ENCODE results near the gene ATG14.

Gene ATG14

DNA sequence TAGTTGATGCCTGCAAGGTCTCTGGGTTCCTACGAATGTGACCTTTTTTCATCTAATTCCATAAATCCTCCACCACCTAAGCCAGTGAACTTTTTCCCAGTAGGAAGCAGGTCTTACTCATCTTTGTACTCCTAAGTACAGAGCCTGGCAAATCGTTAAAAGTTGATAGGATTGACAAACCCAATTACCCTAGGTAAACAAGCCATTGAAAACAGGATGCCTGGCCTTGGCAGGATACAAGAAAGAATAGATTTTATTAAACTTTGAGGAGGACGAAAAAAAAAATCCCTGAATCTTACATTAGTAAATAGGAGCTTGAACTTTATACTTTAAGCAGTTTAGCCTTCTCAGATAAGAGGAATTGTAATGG lies 23.2 kb upstream of the ATG14 start:
- TF ChIP-seq, protein P1, sequence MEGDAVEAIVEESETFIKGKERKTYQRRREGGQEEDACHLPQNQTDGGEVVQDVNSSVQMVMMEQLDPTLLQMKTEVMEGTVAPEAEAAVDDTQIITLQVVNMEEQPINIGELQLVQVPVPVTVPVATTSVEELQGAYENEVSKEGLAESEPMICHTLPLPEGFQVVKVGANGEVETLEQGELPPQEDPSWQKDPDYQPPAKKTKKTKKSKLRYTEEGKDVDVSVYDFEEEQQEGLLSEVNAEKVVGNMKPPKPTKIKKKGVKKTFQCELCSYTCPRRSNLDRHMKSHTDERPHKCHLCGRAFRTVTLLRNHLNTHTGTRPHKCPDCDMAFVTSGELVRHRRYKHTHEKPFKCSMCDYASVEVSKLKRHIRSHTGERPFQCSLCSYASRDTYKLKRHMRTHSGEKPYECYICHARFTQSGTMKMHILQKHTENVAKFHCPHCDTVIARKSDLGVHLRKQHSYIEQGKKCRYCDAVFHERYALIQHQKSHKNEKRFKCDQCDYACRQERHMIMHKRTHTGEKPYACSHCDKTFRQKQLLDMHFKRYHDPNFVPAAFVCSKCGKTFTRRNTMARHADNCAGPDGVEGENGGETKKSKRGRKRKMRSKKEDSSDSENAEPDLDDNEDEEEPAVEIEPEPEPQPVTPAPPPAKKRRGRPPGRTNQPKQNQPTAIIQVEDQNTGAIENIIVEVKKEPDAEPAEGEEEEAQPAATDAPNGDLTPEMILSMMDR (conservative IDR thresholded peaks at IDR 0.05; ENCODE audit: control insufficient read depth, insufficient read depth, low read depth, low read length) = no peak
- DNase-seq (ENCODE audit: low read depth) = no peak
- H3K4me3 ChIP-seq (ENCODE audit: control insufficient read depth, low read depth, low read length) = no peak overlapping the region

DNA sequence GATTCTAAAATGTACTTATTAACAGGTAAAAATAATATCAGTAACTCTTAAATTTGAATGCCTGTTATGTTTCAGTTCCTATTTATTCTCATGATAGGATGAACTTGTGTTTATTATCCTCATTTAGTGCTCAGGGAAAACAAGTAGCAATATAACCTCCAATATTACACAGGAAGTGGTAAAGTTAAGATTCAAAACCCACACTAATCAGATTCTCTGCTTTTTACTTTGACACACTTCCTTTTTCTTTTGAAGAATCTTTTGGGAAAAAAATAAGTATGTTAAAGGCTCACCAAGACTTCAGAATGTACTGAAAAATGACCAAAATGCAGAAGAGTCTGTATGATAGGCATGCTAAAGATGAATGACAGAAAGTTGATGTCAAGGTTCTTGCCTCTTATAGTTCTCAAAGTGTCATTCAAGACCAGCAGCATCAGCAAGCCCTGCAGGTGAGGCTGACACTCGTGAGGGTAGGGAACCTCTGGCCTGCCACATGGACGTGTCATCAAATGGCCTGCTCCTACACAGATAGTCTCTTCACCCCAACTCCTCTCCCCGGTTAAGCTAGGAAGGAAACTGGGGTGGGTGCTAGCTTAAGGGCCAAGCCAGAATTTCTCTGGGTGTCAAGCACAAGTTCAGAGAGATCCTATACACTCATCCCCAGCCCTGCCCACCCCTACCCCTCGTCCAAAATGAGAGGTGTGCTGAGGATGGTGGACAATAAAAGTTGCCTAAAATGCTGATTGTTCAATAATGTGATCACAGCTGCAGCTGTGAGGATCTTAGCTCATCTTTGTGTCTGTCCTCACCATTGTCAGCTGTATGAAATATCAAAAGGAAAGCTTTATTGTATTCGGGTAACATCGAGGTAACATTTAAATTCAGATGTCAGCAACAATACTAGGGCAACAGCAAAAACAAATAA lies 22.5 kb upstream of the ATG14 start:
- TF ChIP-seq, protein P1 (conservative IDR thresholded peaks at IDR 0.05; ENCODE audit: control insufficient read depth, insufficient read depth, low read depth, low read length) = no peak
- DNase-seq (ENCODE audit: low read depth) = no peak
- no peak overlapping the region for H3K4me3 ChIP-seq (ENCODE audit: control insufficient read depth, low read depth, low read length)

DNA sequence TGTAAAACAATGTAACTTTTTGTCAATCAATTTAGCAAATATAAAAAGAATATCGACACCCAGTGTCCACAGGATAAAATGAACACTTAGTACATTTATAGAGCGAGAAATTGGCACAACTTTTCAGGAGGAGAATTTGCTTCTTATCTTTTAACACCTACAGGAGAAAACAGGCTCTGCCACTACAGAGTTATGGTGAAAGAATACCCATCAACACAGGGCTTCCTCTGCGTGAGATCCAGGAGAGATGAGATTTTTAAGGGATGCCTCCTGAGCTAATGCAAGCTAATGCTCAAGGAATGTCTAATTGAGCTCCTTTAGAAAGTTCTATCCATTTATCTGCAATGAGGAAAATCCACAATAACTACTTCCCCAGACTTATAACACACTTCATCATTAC lies 21.0 kb upstream of the ATG14 start:
- no peak for DNase-seq (ENCODE audit: low read depth)
- TF ChIP-seq, protein P1 (conservative IDR thresholded peaks at IDR 0.05; ENCODE audit: control insufficient read depth, insufficient read depth, low read depth, low read length) = no peak
- no peak overlapping the region for H3K4me3 ChIP-seq (ENCODE audit: control insufficient read depth, low read depth, low read length)

DNA sequence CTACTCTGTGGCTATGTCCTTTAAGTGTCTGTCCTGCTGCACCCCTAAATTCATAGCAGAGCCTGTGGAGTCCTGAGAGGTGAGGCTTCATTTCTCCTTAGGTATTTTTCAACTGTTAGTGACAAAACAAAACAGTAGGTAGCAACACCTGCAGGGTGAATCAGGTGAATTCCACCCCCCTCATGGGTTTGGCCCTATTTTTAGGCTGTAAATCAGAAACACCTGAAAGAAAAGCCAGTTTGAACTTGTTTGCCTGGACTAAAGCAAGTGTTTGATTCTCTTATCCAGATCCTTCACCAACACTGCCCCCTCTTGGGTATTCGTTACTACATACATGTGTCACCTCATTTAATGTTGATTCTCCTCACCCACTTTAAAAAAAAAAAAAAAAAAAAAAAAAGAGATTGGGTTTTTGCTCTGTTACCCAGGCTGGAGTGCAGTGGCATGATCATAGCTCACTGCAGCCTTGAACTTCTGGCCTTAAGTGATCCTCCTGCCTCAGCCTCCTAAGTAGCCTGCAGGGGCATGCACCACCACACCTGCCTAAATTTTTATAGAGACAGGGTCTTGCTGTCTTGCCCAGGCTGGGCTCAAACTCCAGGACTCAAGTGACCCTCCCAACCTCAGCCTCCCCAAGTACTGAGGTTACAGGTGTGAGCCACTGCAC lies 18.5 kb upstream of the ATG14 start:
- DNase-seq (ENCODE audit: low read depth) = peak; percentile 87
- TF ChIP-seq, protein P1 (conservative IDR thresholded peaks at IDR 0.05; ENCODE audit: control insufficient read depth, insufficient read depth, low read depth, low read length) = peak; percentile 50
- no peak overlapping the region for H3K4me3 ChIP-seq (ENCODE audit: control insufficient read depth, low read depth, low read length)

DNA sequence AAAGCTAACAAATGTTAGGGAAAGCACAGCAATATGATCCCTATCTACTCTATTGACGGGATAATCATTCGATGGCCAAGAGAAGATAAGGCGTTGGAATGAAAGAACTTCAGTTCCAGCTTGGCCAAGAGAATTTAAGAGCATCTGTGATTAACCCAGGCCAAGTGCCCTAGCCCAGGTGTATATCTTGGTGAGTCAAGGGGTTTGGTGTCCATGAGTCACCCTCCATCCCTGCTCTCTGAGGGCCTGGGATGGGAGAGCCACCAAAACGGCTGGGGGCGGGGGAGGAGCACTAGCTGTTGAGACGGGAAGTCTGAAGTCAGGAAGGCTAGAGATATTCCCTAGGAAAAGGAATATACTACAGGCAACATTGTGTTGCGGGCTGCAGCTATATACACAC lies 15.8 kb upstream of the ATG14 start:
- TF ChIP-seq, protein P1 (conservative IDR thresholded peaks at IDR 0.05; ENCODE audit: control insufficient read depth, insufficient read depth, low read depth, low read length) = no peak
- H3K4me3 ChIP-seq (ENCODE audit: control insufficient read depth, low read depth, low read length) = no peak overlapping the region
- DNase-seq (ENCODE audit: low read depth) = no peak

DNA sequence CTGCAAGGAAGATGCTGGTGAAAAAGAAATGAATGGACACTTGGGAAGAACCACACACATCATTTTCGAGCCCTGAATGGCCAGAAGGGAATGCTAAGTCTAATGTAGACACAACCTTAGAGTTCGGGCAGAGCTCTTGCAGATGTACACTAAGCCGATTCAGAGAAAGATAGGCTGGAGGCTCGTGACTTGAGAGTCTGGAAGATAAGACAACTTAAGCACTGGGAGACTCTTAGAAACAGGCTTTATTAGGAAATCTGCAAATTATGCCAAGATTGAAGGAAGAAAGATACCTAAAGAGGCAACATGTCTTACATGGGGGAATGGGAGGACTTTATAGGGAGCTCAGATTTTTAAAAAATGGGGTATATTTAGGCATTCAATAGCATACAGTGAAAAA lies 15.3 kb upstream of the ATG14 start:
- TF ChIP-seq, protein P1 (conservative IDR thresholded peaks at IDR 0.05; ENCODE audit: control insufficient read depth, insufficient read depth, low read depth, low read length) = no peak
- H3K4me3 ChIP-seq (ENCODE audit: control insufficient read depth, low read depth, low read length) = no peak overlapping the region
- DNase-seq (ENCODE audit: low read depth) = no peak
